ENCODE data around the gene BEND5.

The BEND5 gene

DNA sequence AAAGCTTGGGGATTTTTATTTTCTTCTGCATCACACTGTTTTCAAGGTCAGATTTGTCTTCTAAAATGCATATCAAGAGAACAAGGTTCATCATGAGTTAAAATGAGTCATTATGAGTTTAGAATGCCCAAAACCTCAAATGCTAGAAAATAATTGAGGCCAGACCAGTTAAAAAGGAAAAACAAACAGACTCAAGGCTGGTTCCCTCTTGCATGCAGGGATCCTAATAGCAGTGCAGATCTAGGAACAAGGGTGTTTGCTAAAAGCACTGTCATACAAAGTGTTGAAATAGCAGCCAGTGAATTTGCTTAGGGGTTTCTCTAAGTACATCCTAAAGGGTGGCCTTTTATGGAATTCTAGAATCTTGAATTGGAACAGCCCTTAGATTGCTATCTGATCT, 15.3 kb downstream of the BEND5 start:
- no peak for DNase-seq

DNA sequence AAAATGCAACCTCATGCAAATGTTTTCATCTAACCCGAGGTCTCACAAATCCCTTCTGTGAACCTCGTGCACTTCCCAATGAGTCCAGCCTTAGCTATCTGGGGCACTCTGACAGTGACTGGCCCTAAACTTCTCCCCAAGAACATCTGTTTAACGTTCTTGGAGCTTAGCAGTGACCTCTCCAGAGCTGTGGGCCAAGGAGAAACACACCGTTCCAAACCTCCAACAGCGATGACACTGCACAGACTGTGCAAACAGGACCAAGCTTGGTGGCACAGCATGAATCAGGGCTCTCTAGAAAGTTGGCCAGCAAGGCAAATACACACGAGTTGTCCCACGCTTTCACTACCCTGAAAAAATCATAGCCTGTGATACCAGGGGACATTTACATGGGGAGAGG, 15.8 kb downstream of the BEND5 start:
- DNase-seq: no peak

DNA sequence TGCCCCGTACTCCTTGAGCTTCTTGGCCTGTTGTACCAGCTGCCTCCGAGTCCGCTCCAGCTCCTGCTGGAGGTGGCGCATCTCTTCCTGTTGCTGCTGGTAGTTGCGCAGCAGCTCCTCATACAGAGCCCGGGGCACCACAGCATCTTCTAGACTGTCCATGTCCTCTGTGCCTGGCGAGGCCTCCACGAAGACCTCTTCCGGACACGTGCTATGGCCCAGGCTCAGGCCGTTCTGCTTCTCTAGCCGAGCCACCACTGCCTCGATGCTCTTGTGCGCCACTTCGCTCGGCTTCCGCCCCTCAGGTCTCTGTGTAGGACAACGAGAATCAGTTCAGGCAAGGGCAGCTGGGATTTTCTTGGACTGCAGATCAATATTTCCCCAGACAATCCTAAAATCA, 17.7 kb downstream of the BEND5 start:
- DNase-seq: no peak

DNA sequence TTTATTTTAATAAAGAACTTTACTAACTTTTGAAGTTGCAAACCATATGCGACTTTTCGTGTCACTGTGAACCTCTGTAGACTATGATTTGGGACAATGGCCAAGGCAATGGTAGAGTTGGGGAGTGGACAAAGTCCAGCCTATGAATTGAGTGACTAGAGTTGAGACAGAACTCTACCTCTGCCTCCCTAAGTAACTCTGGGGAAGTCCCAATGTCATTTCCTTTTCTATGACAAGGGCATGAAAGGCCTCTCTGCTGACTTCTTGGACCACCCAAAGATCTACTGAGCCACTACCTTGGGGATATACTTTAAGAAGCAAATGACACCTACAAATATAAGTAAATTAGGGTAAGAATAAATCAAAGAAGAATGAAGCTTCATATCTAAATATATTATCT, 19.3 kb downstream of the BEND5 start:
- no peak for DNase-seq

DNA sequence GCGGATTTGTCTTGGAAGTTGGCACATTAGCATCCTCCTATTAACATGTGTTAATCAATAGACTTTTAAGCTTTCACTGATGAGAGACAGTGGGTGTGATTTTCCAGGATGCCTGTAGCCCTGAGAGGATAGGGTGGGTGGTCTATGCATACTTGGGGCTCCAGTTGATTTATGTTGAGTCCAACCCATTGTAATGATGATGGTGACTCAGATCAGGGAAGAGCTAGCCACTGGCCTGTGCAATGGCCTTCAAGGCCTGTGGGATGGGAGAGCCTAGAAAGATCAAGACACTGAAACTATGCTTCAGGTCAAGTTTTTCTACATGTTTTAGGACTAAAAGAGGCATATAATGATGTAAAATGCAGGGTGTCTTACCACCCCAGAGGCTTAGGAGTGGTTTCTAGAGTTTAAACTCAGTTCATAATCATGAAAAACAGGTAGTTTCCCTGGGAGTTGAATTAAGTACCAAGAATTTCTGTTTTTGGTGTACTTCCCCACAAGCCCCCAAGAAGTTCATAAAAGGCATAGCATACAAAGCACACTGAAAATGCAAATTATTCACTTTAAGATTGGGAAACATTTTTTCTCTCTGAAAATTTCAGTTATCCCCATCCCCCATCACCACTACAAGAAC, 19.9 kb downstream of the BEND5 start:
- DNase-seq: no peak

DNA sequence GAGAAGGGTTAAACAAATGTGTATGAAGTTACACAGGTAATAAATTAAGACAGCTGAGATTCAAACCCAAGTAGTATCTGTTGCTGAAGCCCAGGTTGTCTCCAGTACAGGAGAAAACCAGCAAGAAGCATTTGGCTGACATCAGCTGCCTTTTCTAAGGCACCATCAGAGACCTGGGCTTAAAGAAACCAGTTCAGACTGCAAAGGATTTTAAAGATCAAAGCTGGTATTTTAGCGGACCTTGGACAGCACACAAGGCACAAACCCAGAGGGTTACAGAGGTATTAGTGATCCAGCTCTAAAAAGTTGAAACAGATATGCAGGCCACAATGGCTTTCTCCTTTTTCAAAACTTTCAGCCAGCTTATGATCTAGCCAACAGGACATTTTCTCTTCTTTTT, 23.4 kb downstream of the BEND5 start:
- DNase-seq: no peak

DNA sequence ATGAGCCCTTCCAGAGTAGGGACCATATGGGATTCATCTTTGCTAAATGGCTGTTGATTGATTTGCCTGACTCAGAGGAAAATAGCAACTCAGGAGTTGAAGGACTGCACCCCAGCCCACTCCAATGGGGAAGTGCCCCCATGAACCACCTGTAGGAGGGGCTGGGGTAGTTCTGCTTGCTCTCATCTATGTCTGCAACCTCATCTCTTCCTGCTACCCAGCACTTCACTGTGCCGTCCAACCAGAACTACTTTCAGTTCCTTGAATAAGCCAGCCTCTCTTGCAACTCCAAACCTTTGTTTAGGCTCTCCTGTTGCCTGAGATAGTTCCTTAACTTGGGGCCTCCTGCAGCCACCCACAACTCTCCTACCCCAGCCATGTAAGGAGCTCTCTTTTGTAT, 26.6 kb downstream of the BEND5 start:
- no peak for DNase-seq

DNA sequence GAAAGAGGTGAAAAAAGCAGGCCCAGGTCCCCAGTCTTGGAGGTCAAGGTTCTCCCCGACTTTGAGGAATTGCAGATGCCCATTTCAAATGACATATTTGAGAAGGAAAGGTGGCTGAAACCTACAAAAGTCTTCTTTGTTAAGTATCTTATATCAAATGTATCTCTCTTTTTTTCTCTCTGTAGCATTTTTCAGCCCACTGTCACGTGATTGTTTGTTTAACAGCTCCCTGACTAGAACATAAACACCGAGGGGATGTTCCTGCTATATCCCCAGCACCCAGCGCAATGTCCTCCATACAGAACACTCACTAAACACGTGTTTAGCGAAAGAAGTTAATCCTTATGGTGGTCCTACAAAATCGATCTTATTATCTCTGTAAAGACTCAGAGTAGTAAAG, 27.6 kb downstream of the BEND5 start:
- no peak for DNase-seq

DNA sequence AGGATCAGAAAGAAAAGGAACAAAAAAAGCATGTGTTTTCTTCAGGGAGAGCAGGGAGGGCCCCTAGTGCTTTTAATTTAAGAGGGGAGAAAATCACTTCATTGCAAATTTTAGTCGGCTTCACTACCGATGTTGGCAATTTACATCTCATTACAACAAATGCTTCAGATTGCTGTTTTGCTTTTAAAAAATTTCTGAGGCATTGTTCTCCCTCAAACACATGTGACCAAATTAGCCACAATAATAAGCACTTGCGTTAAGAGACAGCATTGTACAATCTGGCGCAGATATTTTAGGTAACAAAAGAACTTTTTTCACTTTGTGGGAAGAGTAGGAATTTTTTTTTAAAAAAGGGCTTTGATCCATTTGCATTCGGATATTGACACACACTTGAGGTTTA, 29.8 kb downstream of the BEND5 start:
- no peak for DNase-seq

DNA sequence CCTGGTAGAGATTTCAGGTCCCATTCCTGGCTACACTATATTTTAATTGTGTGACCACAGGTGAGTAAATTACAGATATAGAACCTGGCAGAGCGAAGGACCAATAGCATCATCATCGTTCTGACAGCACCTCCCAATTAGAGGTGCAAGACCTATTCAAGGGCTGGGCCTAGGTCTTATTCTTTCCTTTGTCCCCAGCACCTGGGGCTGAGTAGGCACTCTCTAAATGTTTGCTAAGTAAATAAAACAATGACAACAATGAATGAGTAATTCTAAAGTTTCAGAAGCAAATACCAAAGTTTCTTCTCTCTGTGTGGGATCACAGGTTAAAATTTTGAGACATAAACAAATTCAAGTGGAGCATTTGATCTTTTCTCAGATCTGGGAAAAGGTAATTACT, 32.7 kb downstream of the BEND5 start:
- DNase-seq: no peak

DNA sequence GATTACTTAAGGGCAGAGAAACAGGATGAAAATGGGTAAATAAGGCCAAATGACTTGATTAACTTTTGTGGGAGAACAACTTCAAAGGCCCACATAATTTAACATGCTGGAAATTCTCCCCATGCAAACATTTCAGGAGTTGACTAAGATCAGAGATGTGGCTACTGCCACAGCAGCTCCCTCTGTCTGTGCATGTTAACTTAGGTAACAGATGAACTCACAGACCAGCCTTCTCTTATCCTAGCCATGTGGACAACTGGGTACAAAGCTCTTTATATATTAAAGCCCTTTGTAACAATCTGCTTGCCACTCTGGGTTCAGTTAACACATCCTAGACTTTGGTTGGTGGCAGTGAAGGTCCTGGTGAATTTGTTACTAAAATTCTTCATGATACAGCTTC, 33.2 kb downstream of the BEND5 start:
- DNase-seq: no peak

DNA sequence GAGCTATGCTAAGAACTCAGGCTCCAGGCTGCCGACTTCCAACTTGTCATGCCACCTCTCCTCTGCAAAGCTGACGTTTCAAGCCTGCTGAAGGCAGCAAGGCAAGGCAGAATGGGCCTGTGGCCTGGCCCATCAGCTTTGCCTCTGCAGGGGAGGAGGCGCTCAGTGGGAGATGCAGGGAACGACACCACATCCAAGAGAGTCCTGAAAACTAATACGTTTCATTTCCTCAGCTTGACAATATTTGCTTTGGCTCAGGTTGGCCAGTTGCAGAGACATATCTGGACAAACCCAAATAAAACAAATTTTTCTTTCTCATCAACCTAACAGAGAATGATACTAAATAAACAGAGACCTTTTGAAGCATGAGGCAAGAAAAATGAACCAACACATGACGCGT, 35.3 kb downstream of the BEND5 start:
- DNase-seq: no peak

DNA sequence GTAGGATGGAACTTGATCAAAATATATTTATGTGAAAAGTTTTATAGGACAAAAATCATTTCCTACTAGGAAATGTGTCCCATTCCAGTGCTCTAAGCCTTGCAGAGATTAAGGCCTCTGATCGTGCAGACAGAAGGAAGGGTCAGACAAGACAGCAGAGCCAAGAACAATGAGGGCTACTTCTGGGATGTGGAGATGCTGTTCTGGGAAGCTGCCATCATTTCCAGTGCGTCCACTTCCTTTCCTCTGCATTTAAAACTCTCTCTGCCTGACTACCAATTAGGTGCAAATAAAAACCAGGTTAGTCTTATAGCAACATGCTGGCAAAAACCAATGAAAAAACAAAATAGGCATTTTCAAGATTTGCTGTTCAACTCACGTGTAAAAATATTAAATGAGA, 36.1 kb downstream of the BEND5 start:
- no peak for DNase-seq

DNA sequence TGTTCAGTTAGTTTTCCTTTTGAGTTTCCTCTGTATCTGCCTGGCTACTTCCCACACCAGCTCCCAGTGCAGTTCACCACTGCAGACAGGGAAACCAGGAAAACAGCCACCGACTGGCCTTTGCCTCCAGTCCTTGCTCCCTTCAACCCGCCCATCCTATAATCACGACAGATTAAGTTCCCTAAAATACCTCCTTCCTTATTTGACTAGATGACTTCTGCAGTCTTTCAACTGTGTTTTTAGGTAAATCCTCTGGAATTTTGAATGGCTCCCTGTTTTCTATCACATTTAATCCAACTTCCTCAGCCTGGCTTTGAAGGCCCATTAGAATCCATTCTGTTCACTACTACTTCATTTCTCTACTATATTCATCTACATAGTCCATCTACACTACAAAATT, 37.6 kb downstream of the BEND5 start:
- DNase-seq: no peak

DNA sequence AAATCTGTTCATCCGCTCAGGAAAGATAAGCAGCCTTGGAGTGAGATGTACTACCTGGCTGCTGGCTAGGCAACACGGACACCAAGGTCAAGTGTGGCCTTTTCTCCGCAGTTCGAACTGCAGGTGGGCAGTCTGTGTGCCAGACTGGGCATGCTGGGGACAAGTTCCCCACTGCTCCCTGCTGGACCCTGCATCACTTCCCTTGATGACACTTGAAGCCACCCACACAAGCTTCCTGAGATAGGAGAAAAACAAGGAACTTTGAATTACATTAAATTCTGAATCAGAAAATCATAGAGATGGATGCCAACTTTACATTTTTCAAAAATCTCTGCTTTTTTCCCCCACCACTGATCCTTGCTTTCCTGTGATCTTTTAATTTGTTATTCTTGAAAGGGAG, 38.3 kb downstream of the BEND5 start:
- DNase-seq: no peak

DNA sequence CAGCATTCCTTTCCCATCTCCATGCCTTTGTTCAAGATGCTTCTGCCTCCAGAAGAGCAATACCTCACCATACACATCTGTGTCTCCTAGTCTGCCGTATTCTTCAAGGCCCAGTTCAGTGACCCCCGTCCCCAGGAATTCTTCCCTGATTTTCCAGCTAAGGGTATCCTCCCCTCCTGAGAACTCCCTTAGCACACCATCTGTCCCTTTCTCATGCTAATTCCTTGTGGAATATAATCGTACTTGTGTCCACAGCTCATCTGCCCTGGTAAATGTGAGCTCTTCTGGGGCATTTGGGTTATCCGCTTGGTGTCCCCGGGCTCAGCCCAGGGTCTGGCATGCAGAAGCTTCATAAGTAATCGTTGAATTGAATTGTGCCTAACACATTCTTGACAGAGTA, 40.9 kb downstream of the BEND5 start:
- no peak for DNase-seq

DNA sequence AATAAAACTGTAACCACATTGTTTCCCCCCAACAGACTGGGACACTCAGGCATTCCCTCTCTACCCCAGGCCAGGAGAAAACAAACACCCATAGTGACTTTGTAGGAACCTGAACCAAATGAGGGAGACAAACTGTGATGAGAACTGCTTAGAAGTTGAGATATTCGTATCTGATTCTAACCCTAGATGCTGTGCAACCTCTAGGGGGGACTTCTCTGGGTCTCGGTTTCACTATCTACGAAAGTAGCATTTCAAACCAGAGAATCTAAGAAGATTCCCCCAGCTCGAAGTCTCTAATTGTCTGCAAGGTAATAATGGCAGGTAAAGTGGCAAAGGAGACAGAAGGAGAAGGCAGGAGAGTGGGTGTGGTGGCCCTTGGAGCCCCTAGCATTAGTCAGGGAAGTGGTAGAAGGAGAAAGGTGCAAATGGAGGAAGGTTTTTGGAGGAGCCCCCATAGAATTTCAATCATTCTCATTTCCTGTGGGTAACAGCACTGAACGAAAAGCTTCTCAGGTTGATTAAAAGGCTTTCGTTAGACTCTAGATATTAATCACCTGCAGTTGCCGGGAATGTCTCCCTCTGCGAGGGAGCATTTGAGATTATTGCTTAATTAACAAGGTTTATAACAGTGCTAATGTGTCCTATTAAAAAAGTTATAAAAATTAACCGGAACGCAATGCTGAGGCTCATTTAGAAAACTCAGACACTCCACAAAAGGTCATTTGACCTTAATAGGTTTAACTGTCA, 46.4 kb downstream of the BEND5 start:
- DNase-seq: no peak

DNA sequence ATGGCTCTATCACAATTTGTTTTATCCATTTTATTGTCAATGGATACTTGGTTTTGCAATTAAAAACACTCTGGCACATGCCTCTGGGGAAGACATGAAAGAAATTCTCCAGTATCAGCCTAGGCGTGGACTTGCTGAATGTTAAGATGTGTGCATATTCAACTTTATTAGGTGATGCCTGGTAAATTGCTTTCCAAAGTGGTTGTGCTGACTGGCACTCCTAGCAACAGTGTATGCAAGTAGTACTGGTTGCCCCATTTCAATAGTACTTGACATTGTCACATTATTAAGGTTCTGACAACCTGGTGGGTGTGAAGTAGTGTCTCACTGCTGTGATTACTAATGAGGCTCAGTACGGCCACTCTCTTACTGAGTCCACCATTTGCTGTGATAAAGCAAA, 48.1 kb downstream of the BEND5 start:
- no peak for DNase-seq

DNA sequence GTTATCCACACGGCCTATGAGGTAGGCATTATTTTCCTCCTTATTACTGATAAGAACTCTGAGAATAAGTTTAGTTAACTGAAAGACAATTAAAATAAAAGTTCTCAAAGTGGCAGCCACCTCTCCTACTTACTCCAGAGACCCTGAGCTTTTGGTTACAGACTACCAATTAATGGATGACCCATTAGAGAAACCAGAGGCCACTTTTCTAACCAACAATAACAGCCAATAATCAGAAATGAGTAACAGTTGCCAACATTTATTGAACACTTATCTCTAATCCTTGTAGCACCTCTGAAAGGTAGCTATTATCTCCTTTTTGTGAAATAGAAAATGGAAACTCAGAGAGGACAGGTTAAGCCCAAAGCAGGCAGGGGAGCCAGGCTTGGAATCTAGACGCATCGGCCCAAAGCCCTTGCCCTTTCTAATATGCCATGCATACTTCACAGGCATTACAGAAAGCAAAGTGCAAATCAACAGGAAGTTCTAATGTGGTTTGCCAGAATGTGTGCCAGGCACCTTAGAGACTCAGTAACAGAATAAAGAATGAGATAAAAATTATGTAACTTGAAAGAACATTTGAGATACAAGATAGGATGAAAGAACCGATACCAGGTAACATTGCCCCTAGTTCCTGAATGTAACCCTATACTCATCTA, 50.0 kb downstream of the BEND5 start:
- DNase-seq: no peak

DNA sequence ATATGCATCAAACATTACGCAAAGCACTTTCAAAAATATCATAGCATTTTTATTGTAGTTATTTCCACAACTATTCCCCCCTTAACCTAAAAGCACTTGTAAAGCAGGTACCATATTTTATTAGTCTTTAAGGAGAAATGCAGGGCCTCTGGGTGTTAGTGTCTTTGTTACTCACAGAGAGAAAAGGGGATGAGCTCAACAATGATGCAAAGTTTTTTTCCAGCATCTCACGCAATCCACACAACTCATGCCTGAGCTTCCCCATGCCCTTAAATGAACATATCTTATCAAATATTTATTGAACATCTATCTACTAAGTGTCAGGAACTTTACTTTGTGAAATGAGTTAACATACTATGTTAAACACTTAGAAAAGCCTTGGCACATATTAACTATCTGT, 50.6 kb downstream of the BEND5 start:
- no peak for DNase-seq

DNA sequence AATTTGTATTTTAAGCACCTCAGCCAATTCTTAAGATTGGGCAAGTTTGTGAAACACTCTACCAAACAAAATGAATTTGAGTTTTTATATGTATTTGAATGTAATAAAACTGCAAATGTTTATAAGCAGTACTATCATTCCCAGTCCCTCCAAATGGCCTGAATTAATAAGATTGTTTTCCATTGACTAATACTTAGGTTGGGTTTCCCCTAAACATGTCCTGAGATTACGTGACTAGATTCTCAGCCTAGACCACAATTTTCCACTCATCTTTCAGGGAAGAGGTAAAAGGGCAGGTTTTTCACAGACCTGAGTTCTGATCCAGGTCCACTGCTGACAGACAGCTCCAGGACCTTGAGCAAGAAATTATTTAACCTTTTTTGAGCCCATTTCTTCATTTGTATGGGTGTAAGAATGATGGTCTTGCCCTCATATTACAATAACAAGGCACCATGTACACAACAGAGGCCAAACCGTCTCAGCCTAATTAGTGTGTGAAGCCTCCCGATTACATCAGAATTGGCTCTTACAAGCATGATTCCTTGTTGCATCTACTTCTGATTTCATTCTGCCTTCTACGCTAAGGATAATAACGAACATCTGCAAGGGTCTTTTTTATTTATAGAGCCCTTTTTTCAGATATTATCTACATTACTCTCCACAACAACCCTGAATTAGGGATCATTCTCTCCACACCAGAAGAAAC, 51.2 kb downstream of the BEND5 start:
- DNase-seq: no peak

DNA sequence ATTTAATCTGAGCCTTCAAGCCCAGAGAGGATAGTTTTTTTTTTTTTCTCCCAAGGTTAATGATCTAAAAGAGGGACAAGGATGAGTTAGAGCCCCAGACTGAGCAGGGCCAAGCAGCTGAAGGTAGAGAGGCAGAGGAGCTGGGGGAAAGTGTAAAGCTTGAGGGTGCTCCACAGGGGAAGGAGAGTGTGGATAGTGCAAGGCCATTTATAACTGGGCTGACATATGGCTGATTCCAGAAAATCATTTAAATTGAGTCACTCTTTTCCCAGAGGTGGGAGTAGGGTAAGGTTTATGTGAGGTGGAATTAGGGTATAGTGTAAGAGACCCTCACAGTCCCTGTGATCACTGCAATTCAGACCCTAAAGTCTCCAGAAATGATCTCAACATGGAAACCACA, 55.8 kb downstream of the BEND5 start:
- DNase-seq: no peak

DNA sequence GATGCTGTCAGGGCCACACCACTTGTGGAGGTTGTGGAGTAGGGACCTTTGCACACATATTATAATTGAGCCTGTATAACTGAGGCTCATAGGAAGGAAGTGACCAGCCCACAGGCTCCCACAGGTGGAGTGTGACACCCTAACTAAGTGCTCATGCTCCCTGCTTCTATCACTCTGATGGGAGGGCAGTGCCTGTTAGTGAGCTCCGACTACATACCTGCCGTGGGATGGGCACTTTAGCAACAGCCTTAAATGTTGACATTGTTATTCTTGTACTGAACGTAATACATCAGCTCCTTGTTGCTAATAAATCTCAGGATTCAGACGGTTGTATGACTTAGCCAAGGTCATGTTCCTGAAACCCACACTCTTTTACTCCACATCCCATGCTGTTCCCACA, 58.0 kb downstream of the BEND5 start:
- DNase-seq: no peak

DNA sequence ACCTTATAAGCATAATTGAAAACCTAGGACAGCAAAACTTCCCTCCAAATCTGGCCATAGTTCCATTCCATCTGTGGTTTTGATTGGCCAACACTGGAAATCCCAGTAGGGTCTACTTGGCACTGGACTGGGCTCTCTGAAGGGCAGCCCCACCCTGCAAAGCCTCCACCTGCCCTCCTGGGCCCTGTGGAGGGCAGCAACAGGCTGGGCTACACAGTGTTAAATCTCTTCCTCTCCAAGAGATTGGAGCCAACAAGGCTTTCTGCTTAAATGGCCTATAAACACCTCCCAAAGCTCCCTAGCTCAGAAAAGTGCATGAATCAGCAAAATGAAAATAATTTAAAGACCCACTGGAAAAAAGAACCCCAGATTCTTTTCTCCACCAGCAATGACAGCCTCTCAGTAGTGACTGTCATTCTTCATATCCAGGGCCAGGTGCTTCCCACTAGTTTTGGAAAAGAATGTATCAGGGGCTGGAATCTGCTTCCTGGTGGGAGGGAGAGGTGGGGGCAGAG, 58.5 kb downstream of the BEND5 start:
- DNase-seq: no peak
